Endothelial cell of umbilical vein (primary cell): Measurements from ENCODE around the gene FCMR. TPM values are rescaled to one million over a fixed set of nuclear protein-coding genes. Genes with fewer than 3 reads are reported as not detected.

ENCODE experiments used
- BruUV-seq: library from RNA; stranded (reverse); fragments of 400-500 nt; replicated peaks from 2 replicates; lab custom pipeline; 2021; lab: Mats Ljungman, UMichigan
- CTCF ChIA-PET: fragments of 300-600, 350-600 bp; sonication (Branson Sonifier 250); formaldehyde crosslinking; loops from one replicate; lab custom pipeline; 2021; ENCODE audit warnings: antibody characterized with exemption, inconsistent platforms; lab: Charles Lee
- POLR2A ChIA-PET: fragments of 300-600, 350-600 bp; sonication (Branson Sonifier 250); formaldehyde crosslinking; loops from one replicate; lab custom pipeline; 2021; ENCODE audit warnings: antibody characterized with exemption, inconsistent platforms; lab: Charles Lee
- DNase-seq: peaks from one replicate; pipeline ENCODE4 v3.0.0-alpha.2; 2011; ENCODE audit warnings: low read depth, low spot score
- FAIRE-seq: peaks from 2 replicates; lab custom pipeline; 2011; peaks lifted over from hg19 to GRCh38; lab: Jason Lieb, UNC
- H2AFZ ChIP-seq: 2 replicates; pipeline ENCODE4 v1.6.0; 2012; ENCODE audit warnings: low read depth, low read length, control low read depth, inconsistent platforms
- H3K27ac ChIP-seq: 2 replicates; pipeline ENCODE4 v1.5.1; 2011; ENCODE audit warnings: low read depth, mild to moderate bottlenecking, control low read depth, low read length, moderate library complexity; ENCODE audit not compliant: insufficient read depth
- H3K27me3 ChIP-seq, 2 experiments: 2 replicates each; pipeline versions ENCODE4 v1.6.0 to v1.6.1; 2011; ENCODE audit warnings: low read length in 2 of 2, mixed read lengths in 1 of 2; ENCODE audit not compliant: control insufficient read depth in 2 of 2, insufficient read depth in 2 of 2
- H3K36me3 ChIP-seq, 2 experiments: 2 replicates in 1 of 2; 3 replicates in 1 of 2; pipeline ENCODE4 v1.5.1; 2011; ENCODE audit warnings: low read length in 2 of 2, mild to moderate bottlenecking in 1 of 2, moderate library complexity in 1 of 2; ENCODE audit not compliant: control insufficient read depth in 2 of 2, insufficient read depth in 2 of 2; ENCODE audit errors: extremely low read depth in 1 of 2
- H3K4me1 ChIP-seq: 3 replicates; pipeline ENCODE4 v1.5.1; 2011; ENCODE audit warnings: mild to moderate bottlenecking, low read length; ENCODE audit not compliant: control insufficient read depth, insufficient read depth; ENCODE audit errors: extremely low read depth
- H3K4me2 ChIP-seq: 2 replicates; pipeline ENCODE4 v1.6.1; 2011; ENCODE audit warnings: low read length, control low read depth, mixed read lengths; ENCODE audit not compliant: insufficient read depth
- H3K4me3 ChIP-seq, 3 experiments: fragments of 200-600 bp in 1 of 3; sonication (generic), shearing (Covaris generic) in 1 of 3; replicated peaks in 1 of 3; 2 replicates each; pipeline ENCODE4 v1.5.1; 2011 to 2016; ENCODE audit warnings: control low read depth in 3 of 3, low read length in 3 of 3, mild to moderate bottlenecking in 2 of 3, inconsistent platforms in 1 of 3, low read depth in 1 of 3, moderate library complexity in 1 of 3; ENCODE audit not compliant: insufficient read depth in 1 of 3
- H3K79me2 ChIP-seq: 2 replicates; pipeline ENCODE4 v1.6.0; 2012; ENCODE audit warnings: low read length, inconsistent platforms; ENCODE audit not compliant: control insufficient read depth, insufficient read depth
- H3K9ac ChIP-seq: replicated peaks from 2 replicates; pipeline ENCODE3; 2011; ENCODE audit warnings: low read length, control low read depth; ENCODE audit not compliant: insufficient read depth; ENCODE audit errors: extremely low read depth
- H3K9me1 ChIP-seq: replicated peaks from 3 replicates; pipeline ENCODE4 v1.6.0; 2011; ENCODE audit warnings: mild to moderate bottlenecking, low read length; ENCODE audit not compliant: control insufficient read depth, insufficient read depth; ENCODE audit errors: extremely low read depth
- H3K9me3 ChIP-seq: replicated peaks from 2 replicates; pipeline ENCODE4 v1.5.1; 2012; ENCODE audit warnings: low read length, inconsistent platforms; ENCODE audit not compliant: control insufficient read depth, insufficient read depth
- H4K20me1 ChIP-seq: replicated peaks from 2 replicates; pipeline ENCODE3; 2011; ENCODE audit warnings: mild to moderate bottlenecking, low read length; ENCODE audit not compliant: control insufficient read depth, insufficient read depth; ENCODE audit errors: extremely low read depth
- EZH2 ChIP-seq: IDR thresholded peaks from 2 replicates; pipeline ENCODE4 v1.6.1; 2012; ENCODE audit warnings: borderline replicate concordance, low read depth, mild to moderate bottlenecking, moderate library complexity, low read length, inconsistent platforms; ENCODE audit not compliant: severe bottlenecking
- FOS ChIP-seq: IDR thresholded peaks from 2 replicates; pipeline ENCODE4 v1.6.1; 2011; ENCODE audit warnings: mild to moderate bottlenecking, low read length, moderate library complexity, borderline replicate concordance; ENCODE audit not compliant: insufficient read depth
- GATA2 ChIP-seq: IDR thresholded peaks from 2 replicates; pipeline ENCODE4 v1.7.0; 2011; ENCODE audit warnings: low read depth, mild to moderate bottlenecking, moderate library complexity, mixed read lengths, low read length; ENCODE audit not compliant: insufficient read length, insufficient read depth
- JUN ChIP-seq: IDR thresholded peaks from 2 replicates; pipeline ENCODE4 v1.6.1; 2011; ENCODE audit warnings: borderline replicate concordance, low read depth; ENCODE audit not compliant: insufficient read length, insufficient read depth
- MYC ChIP-seq: IDR thresholded peaks from one replicate; pipeline ENCODE4 v1.6.1; 2011; ENCODE audit warnings: mild to moderate bottlenecking, low read depth, low read length
- POLR2A ChIP-seq: IDR thresholded peaks from 2 replicates; pipeline ENCODE4 v1.6.1; 2012; ENCODE audit warnings: low read depth, mild to moderate bottlenecking, control low read depth, low read length
- POLR2AphosphoS5 ChIP-seq: IDR thresholded peaks from 2 replicates; pipeline ENCODE4 v1.6.1; 2012; ENCODE audit warnings: low read depth, mild to moderate bottlenecking, control low read depth, low read length, moderate library complexity; ENCODE audit not compliant: insufficient read depth
- dilution Hi-C: fragments of 300-500 bp; cut with MboI; formaldehyde crosslinking; loops from one replicate; pipeline ENCODE4 v1.15.0; 2019; ENCODE audit warnings: low sequenced_read_pairs; ENCODE audit not compliant: extremely low pct_ligation_motif_present
- intact Hi-C: fragments of 100-400 bp; cut with micrococcal nuclease; formaldehyde crosslinking; loops from one replicate; pipeline ENCODE4 v1.10.0; 2022
- polyA plus RNA-seq, 4 experiments: library from polyadenylated mRNA; depleted of rRNA in 3 of 4; stranded (reverse) in 3 of 4; unstranded in 1 of 4; fragments of >200 nt; gene quantifications; 2 replicates each; pipeline versions ENCODE4 v1.2.1 to v1.2.3, GENCODE V29; 2011 to 2012; ENCODE audit warnings: missing spikeins in 1 of 4
- total RNA-seq: library from RNA; stranded (reverse); gene quantifications from 2 replicates; pipeline ENCODE4 v1.2.3, GENCODE V29; 2021
- TF ChIP-seq, protein P1 (sequence below): IDR thresholded peaks from 2 replicates; pipeline ENCODE4 v1.6.1; 2011; ENCODE audit not compliant: insufficient read depth, insufficient read length
- TF ChIP-seq, protein P2 (sequence below), 2 donors: IDR thresholded peaks; 1 replicate in 1 of 2; 2 replicates in 1 of 2; pipeline ENCODE4 v1.5.1; 2011; ENCODE audit warnings: low read length in 2 of 2, mild to moderate bottlenecking in 2 of 2, moderate library complexity in 2 of 2, control low read depth in 1 of 2, inconsistent platforms in 1 of 2, low read depth in 1 of 2; ENCODE audit not compliant: insufficient read depth in 1 of 2; ENCODE audit errors: extremely low read depth in 1 of 2

Gene FCMR
- total and polyA plus RNA-seq, 2 donors (not counting 3 experiments of a cell fraction or from before 2014, with no cell fraction given) = not detected

DNA sequence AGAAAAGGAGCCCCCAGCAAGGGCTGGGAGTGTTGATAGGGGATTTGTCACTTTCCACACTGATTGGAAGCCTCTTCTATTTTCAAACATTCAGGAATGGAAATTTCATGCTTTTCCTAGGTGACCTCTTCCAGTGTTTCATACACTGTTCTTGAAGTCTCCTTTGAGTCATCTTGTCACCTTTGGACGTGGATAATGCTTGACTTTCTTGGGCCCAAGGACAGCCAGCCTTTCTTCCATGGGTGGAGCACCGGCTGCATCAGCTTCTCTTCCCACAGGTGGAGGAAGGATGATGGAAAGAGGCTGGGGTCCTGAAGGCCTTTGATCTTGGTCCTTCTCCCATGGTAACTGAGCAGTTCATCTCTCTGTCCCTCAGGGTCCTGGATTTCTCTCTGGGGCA, 36.4 kb upstream of the FCMR start:
- BruUV-seq = no TSS peak
- DNase-seq (no peak), FAIRE-seq (no peak)
- dilution Hi-C loops = no loop called here
- no peak overlapping the region for H3K4me3 ChIP-seq
- H3K9me3 ChIP-seq = no peaks in the 10 kb centered on the region
- no peaks in the 10 kb centered on the region for H3K36me3 ChIP-seq
- H3K27me3 ChIP-seq = peaks cover 2 to 3% of the 10 kb centered on the region in 2 experiments
- H2AFZ ChIP-seq = no peak overlapping the region
- H3K4me1 ChIP-seq = no peaks in the 10 kb centered on the region
- intact Hi-C loops = no loop called here
- no peaks in the 10 kb centered on the region for H3K9me1 ChIP-seq
- ChIA-PET POLR2A (no interaction called here), CTCF (interaction anchor here (1.1 kb wide), 2 partner anchors 45 to 47 kb away, joined by 3 read pairs; no protein-coding TSS in a partner anchor)
- H3K79me2 ChIP-seq = no peaks in the 10 kb centered on the region
- H3K27ac ChIP-seq = no peak overlapping the region
- no peak overlapping the region for H3K9ac ChIP-seq
- no peaks in the 10 kb centered on the region for H4K20me1 ChIP-seq
- TF ChIP-seq MYC = no peak
- TF ChIP-seq, protein P1, sequence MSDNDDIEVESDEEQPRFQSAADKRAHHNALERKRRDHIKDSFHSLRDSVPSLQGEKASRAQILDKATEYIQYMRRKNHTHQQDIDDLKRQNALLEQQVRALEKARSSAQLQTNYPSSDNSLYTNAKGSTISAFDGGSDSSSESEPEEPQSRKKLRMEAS = no peak
- TF ChIP-seq GATA2 = no peak
- TF ChIP-seq FOS = no peak
- no peak for TF ChIP-seq POLR2AphosphoS5
- TF ChIP-seq EZH2 = no peak
- no peak for TF ChIP-seq POLR2A
- TF ChIP-seq, protein P2, sequence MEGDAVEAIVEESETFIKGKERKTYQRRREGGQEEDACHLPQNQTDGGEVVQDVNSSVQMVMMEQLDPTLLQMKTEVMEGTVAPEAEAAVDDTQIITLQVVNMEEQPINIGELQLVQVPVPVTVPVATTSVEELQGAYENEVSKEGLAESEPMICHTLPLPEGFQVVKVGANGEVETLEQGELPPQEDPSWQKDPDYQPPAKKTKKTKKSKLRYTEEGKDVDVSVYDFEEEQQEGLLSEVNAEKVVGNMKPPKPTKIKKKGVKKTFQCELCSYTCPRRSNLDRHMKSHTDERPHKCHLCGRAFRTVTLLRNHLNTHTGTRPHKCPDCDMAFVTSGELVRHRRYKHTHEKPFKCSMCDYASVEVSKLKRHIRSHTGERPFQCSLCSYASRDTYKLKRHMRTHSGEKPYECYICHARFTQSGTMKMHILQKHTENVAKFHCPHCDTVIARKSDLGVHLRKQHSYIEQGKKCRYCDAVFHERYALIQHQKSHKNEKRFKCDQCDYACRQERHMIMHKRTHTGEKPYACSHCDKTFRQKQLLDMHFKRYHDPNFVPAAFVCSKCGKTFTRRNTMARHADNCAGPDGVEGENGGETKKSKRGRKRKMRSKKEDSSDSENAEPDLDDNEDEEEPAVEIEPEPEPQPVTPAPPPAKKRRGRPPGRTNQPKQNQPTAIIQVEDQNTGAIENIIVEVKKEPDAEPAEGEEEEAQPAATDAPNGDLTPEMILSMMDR (IDR thresholded peaks at IDR 0.05; ENCODE audit: extremely low read depth in 1 of 2, insufficient read depth in 1 of 2, low read depth in 1 of 2, low read length in 2 of 2) = no peak
- no peak for TF ChIP-seq JUN
- H3K4me2 ChIP-seq = no peak overlapping the region
